IPS-18c (cell line): ENCODE results near the gene FAM114A2.

Source experiments
- H3K4me3 ChIP-seq: 2 replicates; pipeline ENCODE4 v1.7.0; 2013; ENCODE audit warnings: low read depth, mild to moderate bottlenecking, low read length, moderate library complexity; ENCODE audit not compliant: insufficient read depth
- H3K9me3 ChIP-seq: one replicate; pipeline ENCODE4 v1.6.1; 2013; ENCODE audit warnings: mild to moderate bottlenecking, low read length, moderate library complexity; ENCODE audit not compliant: control insufficient read depth, insufficient read depth

FAM114A2 gene

GRCh38 chr5:154002511-154003020, 36.1 kb downstream of the FAM114A2 start:
- H3K4me3 ChIP-seq: no peak overlapping the region

DNA sequence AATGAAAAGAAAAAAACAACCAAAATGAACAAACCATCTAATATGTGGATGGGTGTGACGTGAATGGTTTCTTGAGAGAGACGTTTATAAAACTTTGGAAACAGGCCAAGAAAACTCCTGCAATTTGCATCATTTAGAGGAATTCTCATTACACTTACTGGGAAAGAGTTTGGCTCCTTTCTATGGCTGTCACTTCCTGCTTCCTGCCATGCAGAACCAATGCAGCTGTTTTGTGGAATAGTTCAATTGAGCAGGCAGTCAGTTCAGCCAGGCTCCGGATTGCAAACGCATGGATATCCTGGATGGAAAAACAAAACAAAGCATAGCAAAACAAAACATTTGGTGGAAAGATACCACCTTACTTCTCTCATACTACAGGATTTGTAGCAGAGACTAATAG, 36.6 kb downstream of the FAM114A2 start:
- no peak overlapping the region for H3K4me3 ChIP-seq
- no peaks in the 10 kb centered on the region for H3K9me3 ChIP-seq

More at GRCh38 chr5:154002511-154003020, 36.1 kb downstream of the FAM114A2 start:
- H3K9me3 ChIP-seq: no peaks in the 10 kb centered on the region

- Histone ChIP-seq H3K4me3 (no peak overlapping the region), H3K9me3 (no peaks in the 10 kb centered on the region)
Observed at GRCh38 chr5:154000703-154001102, 38.0 kb downstream of the FAM114A2 start.

DNA sequence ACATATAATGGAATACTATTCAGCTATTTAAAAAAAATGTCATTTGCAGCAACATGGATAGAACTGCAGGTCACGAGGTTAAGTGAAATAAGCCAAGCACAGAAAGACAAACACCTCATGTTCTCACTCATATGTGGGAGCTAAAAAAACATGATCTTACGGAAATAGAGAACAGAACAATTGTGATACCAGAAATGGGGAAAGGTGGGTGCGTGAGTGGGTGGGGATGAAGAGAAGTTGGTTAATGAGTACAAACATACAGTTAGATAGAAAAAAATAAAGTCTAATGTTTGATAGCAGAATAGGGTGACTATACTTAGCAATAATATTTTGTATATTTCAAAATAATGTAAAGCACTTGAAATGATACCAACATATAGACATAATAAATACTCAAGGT, 38.7 kb downstream of the FAM114A2 start:
- H3K9me3 ChIP-seq: no peaks in the 10 kb centered on the region
- no peak overlapping the region for H3K4me3 ChIP-seq

DNA sequence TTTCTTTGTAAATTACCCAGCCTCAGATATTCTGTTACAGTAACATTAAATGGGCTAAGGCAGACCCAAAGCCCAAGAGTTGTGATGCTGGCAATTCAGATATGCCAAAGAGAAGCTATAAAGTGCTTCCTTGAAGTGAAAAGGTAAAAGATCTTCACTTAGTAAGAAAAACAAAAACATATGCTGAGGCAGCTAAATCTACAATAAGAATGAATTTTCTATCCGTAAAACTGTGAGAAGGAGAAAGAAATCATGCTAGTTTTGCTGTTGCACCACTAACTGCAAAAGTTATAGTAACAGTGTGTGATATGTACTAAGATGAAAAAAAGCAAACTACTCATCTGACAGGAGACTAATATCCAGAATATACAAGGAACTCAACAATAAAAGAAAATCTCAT, 39.9 kb downstream of the FAM114A2 start:
- Histone ChIP-seq H3K9me3 (no peaks in the 10 kb centered on the region), H3K4me3 (no peak overlapping the region)

- no peak overlapping the region for H3K4me3 ChIP-seq
- H3K9me3 ChIP-seq: no peaks in the 10 kb centered on the region
Observed at GRCh38 chr5:153998010-153998409, 40.7 kb downstream of the FAM114A2 start.

- H3K4me3 ChIP-seq: no peak overlapping the region
- no peaks in the 10 kb centered on the region for H3K9me3 ChIP-seq
Observed at GRCh38 chr5:153991168-153991567, 47.5 kb downstream of the FAM114A2 start.

- no peaks in the 10 kb centered on the region for H3K9me3 ChIP-seq
- no peak overlapping the region for H3K4me3 ChIP-seq
Observed at GRCh38 chr5:153988510-153988909, 50.2 kb downstream of the FAM114A2 start.

DNA sequence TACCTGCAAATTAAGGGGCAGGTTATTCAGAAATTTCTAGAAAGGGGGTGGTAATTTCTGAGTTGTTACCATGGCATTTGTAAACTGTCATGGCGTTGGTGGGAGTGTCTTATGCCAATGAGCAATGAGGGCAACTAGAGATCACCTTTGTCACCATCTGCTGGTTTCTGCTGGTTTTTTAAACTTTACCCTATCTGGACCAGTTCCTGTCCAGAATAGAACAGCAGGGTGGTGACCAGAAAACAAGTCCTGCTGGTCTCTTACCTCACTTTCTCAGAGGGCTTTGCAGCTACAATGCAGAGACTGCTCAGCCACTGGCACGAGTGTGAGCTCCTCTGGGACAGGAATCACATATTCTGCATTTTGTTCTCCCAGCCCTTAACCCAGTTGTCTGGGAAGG, 51.4 kb downstream of the FAM114A2 start:
- H3K4me3 ChIP-seq: no peak overlapping the region
- no peaks in the 10 kb centered on the region for H3K9me3 ChIP-seq

DNA sequence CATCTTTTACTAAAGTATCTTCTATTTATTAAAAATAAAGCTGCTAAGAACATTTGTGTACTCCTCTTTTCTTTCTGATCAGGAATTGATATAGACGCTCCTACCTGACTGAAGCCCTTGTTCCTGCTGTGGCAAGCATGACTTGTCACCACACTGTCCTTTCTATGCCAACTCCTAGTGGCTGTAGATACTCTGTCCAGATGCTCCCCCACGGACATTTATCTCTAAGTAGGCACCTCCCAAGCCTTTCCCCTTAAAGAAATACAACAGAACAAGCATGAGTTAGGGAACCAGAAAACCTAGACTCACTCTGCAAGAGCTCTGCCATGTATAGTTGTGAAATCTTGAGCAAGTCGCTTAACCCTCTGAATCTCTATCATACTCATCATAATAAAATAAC, 53.2 kb downstream of the FAM114A2 start:
- Histone ChIP-seq H3K4me3 (no peak overlapping the region), H3K9me3 (no peaks in the 10 kb centered on the region)

DNA sequence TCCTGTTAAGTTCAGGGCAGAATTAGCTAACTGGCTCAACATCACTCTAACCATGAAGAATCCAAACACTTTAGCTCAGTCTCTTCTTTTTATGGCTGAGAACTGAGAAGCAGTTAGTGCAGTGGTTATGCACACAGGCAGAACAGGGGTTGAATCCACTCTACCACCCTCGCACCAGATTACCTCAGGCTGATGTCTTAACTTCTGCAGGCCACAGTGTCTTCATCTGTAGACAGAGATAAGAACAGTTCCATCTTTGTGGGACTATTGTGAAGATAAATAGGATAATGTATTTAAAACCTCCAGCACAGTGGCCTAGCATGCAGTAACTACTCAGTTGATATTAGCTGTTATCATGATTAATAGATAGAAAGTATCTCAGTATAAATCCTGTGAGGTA, 54.8 kb downstream of the FAM114A2 start:
- no peak overlapping the region for H3K4me3 ChIP-seq
- H3K9me3 ChIP-seq: no peaks in the 10 kb centered on the region

DNA sequence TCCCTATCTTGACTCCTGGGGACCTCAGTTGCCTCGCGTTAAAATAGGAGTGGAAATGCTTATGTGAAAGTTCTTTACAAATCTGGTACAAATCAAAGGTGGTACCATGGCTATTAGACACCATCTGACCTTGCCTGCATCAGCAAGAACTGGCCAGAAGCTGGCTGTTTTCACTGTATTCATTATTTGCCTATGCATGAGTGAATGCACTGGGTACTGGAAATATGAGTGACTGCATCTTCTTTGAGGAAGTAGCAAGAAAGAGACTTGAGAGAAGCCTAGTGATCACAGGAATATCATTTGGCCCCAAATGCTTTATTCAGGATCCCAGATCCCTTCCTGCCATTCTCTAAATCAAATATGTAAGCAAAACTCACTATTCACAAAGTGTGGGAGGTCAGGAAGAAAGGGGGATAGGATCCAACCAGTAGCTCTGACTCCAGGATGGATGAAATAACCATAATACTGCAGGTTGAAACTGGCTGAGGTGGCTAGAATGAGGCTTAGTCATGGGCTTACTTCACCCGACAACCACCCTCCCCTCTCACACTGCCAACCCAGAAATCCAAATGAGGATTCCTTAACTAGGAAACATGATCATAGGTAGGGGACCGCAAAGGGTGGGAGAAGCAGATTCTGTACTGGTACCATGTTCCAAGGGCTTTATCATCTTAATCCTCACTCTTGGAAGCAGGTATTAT, 56.7 kb downstream of the FAM114A2 start:
- H3K4me3 ChIP-seq: no peak overlapping the region
- no peaks in the 10 kb centered on the region for H3K9me3 ChIP-seq

DNA sequence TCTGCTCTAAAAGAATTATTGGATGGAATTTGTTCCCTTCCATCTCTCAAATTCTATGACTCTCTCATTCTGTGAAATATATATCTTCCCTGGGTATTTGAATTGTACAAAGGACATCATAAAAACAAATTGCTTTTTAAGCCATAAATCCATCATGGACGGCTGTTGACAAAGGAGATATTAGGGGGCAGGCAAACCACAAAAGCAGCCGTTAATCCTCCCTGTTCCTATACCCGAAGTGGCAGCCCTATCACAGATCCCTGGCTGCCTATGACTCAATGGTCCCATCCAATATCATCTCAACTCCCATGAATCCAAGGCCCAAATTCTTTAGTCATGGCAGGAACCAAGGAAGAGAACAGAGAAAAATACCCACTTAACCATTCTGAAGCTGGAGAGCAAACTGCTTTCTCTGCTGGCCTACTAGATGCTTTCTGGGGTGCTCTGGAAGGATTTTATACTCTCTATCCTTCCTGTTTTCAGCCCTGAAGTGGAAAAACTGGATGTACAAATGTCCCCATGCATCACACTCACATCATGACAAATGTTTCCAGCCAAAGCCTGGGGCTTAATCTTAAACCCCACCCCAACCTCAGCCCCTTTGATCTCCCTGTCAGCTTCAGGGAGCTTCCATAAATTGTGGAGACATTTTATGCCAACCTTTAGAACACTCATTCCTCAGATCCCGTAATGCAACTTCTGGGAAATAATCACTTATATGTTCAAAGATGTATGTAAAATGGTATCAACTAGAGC, 59.5 kb downstream of the FAM114A2 start:
- no peak overlapping the region for H3K4me3 ChIP-seq
- H3K9me3 ChIP-seq: no peaks in the 10 kb centered on the region

DNA sequence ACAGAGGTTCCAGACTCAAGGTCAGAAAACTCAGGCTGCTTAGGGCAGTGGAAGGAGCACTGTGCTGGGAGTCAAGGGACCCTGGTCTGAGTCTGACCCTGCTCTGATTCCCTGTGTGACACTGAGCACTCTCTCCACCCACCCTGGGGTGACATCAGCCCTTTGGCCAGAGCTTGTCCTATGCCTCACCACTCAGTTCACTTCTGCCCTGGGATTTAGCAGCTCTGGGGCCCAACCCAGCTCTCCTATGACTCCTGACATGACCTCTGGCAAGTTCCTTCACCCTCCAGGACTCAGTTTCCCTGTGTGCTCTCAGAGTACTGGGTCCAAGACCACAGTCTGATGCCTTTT, 63.9 kb downstream of the FAM114A2 start:
- no peak overlapping the region for H3K4me3 ChIP-seq
- H3K9me3 ChIP-seq: no peaks in the 10 kb centered on the region

DNA sequence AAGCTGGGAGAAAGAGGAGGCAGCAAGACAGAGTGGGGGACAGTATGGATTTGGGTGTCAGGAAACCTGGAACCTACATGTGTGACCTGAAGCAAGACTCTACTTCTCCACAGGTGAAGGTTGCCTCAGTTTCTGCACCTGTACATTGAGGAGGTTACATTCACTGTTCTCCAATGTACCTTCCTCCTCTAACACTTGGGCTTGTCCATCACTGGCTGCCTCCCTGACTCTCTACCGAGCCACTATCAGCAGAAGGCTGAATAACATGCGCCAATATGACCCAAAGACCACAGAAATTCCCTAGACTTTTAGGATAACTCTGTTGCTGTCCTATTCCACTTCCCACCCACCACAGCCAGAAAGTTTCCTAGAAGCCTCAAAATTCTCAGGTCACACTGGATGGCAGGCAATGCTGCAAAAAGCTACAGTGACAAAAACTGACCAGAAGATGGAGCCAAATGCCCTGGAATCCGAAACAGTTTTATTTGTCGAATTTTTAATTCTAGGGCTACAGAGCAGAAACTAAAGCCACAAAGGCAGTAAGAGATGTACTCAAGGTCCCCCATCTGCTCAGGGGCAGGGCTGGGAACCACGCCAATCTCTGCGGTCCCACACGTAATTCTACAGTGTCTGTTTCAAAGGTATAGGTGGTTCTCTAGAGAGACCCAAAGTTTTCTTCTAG, 64.4 kb downstream of the FAM114A2 start:
- Histone ChIP-seq H3K4me3 (no peak overlapping the region), H3K9me3 (no peaks in the 10 kb centered on the region)

DNA sequence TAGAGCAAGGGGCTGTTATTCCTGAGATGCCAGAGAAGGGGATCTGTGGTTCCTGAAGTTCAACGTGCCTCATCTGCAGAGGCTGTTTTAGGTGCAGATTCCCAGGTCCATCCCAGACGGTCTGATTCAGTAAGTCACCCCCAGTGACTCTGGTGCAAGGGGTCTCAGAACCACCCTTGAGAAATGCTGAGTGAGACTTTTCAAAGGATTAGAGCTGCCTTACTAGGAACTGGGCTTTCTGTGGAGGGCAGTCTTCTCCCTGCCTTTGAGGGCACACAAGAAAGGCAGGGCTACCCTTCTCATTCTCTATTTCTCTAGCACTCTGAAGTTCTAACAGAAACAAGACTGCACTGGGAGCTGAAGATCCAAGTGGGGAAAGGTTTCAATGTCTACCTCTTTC, 66.5 kb downstream of the FAM114A2 start:
- no peak overlapping the region for H3K4me3 ChIP-seq

DNA sequence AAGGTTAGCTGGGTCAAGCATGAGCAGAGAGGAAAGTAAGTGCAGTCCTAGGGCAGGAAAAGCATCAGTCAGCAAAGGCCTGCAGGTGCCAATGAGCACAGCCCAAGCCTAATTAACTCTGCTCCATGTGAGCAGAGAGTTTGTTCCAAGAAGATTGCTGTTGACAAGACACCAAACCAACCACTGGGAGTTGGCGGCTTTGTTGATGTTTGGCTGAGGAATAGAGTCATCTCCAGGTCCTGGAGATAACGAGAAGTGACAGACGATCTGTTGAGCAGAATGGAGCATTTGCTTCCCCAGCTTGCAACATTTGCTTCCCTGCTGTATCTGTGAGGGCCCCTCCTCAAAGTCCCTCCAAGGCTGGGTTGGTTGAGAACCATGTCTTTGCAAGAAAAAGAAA, 68.2 kb downstream of the FAM114A2 start:
- Histone ChIP-seq H3K9me3 (no peaks in the 10 kb centered on the region), H3K4me3 (no peak overlapping the region)

More for the DNA sequence above, 66.5 kb downstream of the FAM114A2 start:
- H3K9me3 ChIP-seq: no peaks in the 10 kb centered on the region

DNA sequence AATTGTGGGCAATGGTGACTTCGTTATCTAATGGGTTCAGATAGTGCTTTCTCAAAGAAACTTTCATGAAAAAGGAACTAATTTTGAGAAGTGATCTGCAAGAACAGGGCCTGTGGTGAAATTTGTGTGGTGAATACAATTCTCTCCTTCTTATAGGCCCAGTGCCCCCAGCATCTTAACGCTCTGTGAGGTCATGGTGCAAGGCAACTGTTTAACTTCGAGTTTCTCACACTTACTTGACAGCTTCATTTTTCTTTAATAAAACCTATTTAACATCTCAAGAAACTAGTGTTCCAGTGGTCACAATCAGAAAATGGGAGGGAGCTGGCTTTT, 69.2 kb downstream of the FAM114A2 start:
- no peaks in the 10 kb centered on the region for H3K9me3 ChIP-seq

More for the DNA sequence above, 69.2 kb downstream of the FAM114A2 start:
- H3K4me3 ChIP-seq: no peak overlapping the region
